Mesendoderm (in vitro differentiated cells): ENCODE results near the gene GABRA6.

ENCODE experiments used
- DNase-seq: peaks from one replicate; pipeline ENCODE4 v3.0.0; 2013
- H2AK5ac ChIP-seq: 2 replicates; pipeline ENCODE4 v1.6.1; 2013; ENCODE audit warnings: low read length, inconsistent platforms
- H2BK120ac ChIP-seq: 2 replicates; pipeline ENCODE4 v1.6.1; 2013; ENCODE audit warnings: low read depth, mild to moderate bottlenecking, low read length, moderate library complexity, mixed read lengths
- H2BK15ac ChIP-seq: replicated peaks from 2 replicates; pipeline ENCODE4 v1.6.1; 2013; ENCODE audit warnings: low read depth, mild to moderate bottlenecking, moderate library complexity
- H2BK5ac ChIP-seq: 2 replicates; pipeline ENCODE4 v1.6.1; 2013; ENCODE audit warnings: low read length, inconsistent platforms
- H3K18ac ChIP-seq: 2 replicates; pipeline ENCODE4 v1.6.1; 2013; ENCODE audit warnings: mild to moderate bottlenecking, low read length, mixed read lengths
- H3K23ac ChIP-seq: one replicate; pipeline ENCODE4 v1.6.1; 2013; ENCODE audit warnings: low read length
- H3K27ac ChIP-seq: 2 replicates; pipeline ENCODE4 v1.5.1; 2013; ENCODE audit warnings: low read depth, mild to moderate bottlenecking, inconsistent platforms, low read length, moderate library complexity
- H3K27me3 ChIP-seq: 2 replicates; pipeline ENCODE4 v1.6.1; 2013; ENCODE audit warnings: low read length, control low read depth, mild to moderate bottlenecking, inconsistent platforms; ENCODE audit not compliant: insufficient read depth, poor library complexity
- H3K36me3 ChIP-seq: 2 replicates; pipeline ENCODE4 v1.6.1; 2013; ENCODE audit warnings: low read length, inconsistent platforms; ENCODE audit not compliant: control insufficient read depth, insufficient read depth
- H3K4ac ChIP-seq: one replicate; pipeline ENCODE4 v1.6.1; 2013; ENCODE audit warnings: low read depth, mild to moderate bottlenecking, low read length, moderate library complexity
- H3K4me1 ChIP-seq: 2 replicates; pipeline ENCODE4 v1.6.1; 2013; ENCODE audit warnings: low read depth, low read length, inconsistent platforms; ENCODE audit not compliant: control insufficient read depth
- H3K4me2 ChIP-seq: 2 replicates; pipeline ENCODE4 v1.6.1; 2013; ENCODE audit warnings: low read length
- H3K4me3 ChIP-seq: 2 replicates; pipeline ENCODE4 v1.5.1; 2013; ENCODE audit warnings: mild to moderate bottlenecking, low read length
- H3K56ac ChIP-seq: one replicate; pipeline ENCODE4 v1.6.1; 2013; ENCODE audit warnings: low read length
- H3K79me1 ChIP-seq: 2 replicates; pipeline ENCODE4 v1.6.1; 2013; ENCODE audit warnings: low read length, inconsistent platforms
- H3K79me2 ChIP-seq: 2 replicates; pipeline ENCODE4 v1.6.1; 2013; ENCODE audit warnings: mild to moderate bottlenecking, low read length; ENCODE audit not compliant: control insufficient read depth, insufficient read depth
- H3K9ac ChIP-seq: 2 replicates; pipeline ENCODE4 v1.6.1; 2013; ENCODE audit warnings: low read length, inconsistent platforms
- H4K5ac ChIP-seq: one replicate; pipeline ENCODE4 v1.6.1; 2013; ENCODE audit warnings: low read length
- H4K8ac ChIP-seq: one replicate; pipeline ENCODE4 v1.6.1; 2013; ENCODE audit warnings: low read depth, mild to moderate bottlenecking, control low read depth, low read length, moderate library complexity
- WGBS: extraction: QIAGEN DNeasy Blood & Tissue Kit; methylation state at CpG from one replicate; pipeline ENCODE4 v1.1.7; 2013; ENCODE audit warnings: low lambda C conversion rate, missing lambda C conversion rate; ENCODE audit not compliant: insufficient coverage; ENCODE audit errors: extremely low coverage; 5-methylcytosine and 5-hydroxymethylcytosine counted together

The GABRA6 gene

DNA sequence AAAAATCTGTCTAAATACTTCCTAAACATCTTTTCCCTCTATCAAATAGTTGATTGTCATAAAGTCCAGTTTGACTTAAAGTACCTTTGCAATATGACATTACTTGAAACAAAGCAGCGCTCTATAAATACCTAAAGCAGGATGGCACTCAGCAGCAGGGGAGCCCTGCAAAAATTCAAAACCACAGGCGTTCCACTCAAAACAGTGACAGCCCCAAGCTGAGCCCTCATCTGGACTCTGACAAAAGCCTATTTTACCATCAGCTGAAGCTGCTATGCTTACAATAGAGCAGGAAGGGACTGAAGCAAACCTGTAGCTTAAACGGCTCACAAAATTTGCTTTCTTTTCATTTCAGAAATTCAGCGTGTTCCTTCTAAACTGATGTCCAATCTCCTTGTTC lies 11.5 kb downstream of the GABRA6 start:
- Histone ChIP-seq H3K36me3 (no peaks in the 10 kb centered on the region), H4K5ac (no peak overlapping the region), H3K56ac (no peak overlapping the region), H4K8ac (peak overlapping the region; percentile 2), H3K27me3 (no peaks in the 10 kb centered on the region), H3K9ac (no peak overlapping the region), H3K4me2 (no peak overlapping the region), H3K4me1 (peaks cover 2% of the 10 kb centered on the region), H2BK5ac (no peak overlapping the region), H2BK15ac (no peak overlapping the region), H3K79me2 (no peaks in the 10 kb centered on the region), H2BK120ac (no peak overlapping the region), H3K27ac (no peak overlapping the region), H3K79me1 (no peaks in the 10 kb centered on the region), H2AK5ac (no peak overlapping the region), H3K4me3 (no peak overlapping the region), H3K4ac (no peak overlapping the region), H3K23ac (no peak overlapping the region), H3K18ac (no peak overlapping the region)
- no CpG with 5 or more reads among the region's 4 CpGs for whole genome bisulfite sequencing
- DNase-seq = no peak

DNA sequence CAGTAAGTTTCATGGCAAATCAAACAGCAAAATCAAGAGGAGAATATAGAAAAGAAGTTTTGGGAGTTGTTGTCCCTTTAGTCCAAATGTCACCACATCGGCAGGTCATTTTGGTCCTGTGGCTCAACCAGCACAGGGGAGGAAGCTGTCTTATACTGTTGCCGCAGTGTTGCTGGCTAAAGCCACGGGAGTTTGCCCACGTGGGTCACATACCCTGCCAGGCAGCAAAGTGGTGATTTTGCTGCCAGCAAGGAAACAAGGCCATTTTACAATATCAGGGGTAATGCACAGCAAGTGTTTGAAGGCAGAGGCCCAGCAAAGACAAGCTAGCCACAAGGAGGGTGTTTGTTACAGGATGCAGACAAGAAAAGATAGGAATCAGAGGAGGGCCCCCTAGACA lies 14.5 kb downstream of the GABRA6 start:
- peaks cover 2% of the 10 kb centered on the region for H3K4me1 ChIP-seq
- H3K18ac ChIP-seq = no peak overlapping the region
- no peak overlapping the region for H4K5ac ChIP-seq
- no peak overlapping the region for H3K9ac ChIP-seq
- no peaks in the 10 kb centered on the region for H3K27me3 ChIP-seq
- H2AK5ac ChIP-seq = no peak overlapping the region
- H3K36me3 ChIP-seq = no peaks in the 10 kb centered on the region
- H3K79me1 ChIP-seq = no peaks in the 10 kb centered on the region
- whole genome bisulfite sequencing = no CpG with 5 or more reads among the region's 4 CpGs
- H3K27ac ChIP-seq = no peak overlapping the region
- no peak overlapping the region for H2BK120ac ChIP-seq
- H3K4ac ChIP-seq = peak overlapping the region; percentile 57
- H2BK5ac ChIP-seq = no peak overlapping the region
- no peak overlapping the region for H3K4me2 ChIP-seq
- H2BK15ac ChIP-seq = no peak overlapping the region
- DNase-seq = peak; percentile 10
- peak overlapping the region; percentile 54 for H3K56ac ChIP-seq
- H3K4me3 ChIP-seq = no peak overlapping the region
- no peak overlapping the region for H4K8ac ChIP-seq
- no peak overlapping the region for H3K23ac ChIP-seq
- H3K79me2 ChIP-seq = no peaks in the 10 kb centered on the region

DNA sequence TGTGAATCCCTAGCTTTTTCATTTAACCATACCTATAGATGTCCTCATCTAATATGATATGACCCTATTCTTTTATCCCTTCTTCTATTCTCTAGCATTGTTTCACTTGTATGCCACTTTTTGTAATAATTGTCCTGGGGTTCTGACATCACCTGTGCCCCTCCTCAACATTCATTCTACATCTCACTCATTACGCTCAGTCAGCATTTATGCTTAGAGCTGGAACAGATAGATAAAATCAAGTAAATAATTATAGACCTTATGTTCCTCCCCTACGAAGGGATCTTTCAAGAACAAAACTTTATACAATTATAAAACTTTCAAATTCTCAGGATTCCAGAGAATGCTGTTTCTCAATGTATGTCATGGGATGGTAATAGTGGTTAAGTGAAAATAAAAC lies 18.0 kb downstream of the GABRA6 start:
- no peaks in the 10 kb centered on the region for H3K27me3 ChIP-seq
- H2BK15ac ChIP-seq = no peak overlapping the region
- no peak overlapping the region for H3K4me2 ChIP-seq
- no peak overlapping the region for H3K9ac ChIP-seq
- no peaks in the 10 kb centered on the region for H3K4me1 ChIP-seq
- no peak overlapping the region for H2BK5ac ChIP-seq
- no peak overlapping the region for H3K27ac ChIP-seq
- H3K36me3 ChIP-seq = no peaks in the 10 kb centered on the region
- H3K18ac ChIP-seq = no peak overlapping the region
- H3K79me2 ChIP-seq = no peaks in the 10 kb centered on the region
- no peaks in the 10 kb centered on the region for H3K79me1 ChIP-seq
- WGBS = no CpG with 5 or more reads among the region's 2 CpGs
- no peak overlapping the region for H4K8ac ChIP-seq
- no peak overlapping the region for H2BK120ac ChIP-seq
- no peak overlapping the region for H3K23ac ChIP-seq
- no peak overlapping the region for H3K56ac ChIP-seq
- H3K4ac ChIP-seq = no peak overlapping the region
- H4K5ac ChIP-seq = no peak overlapping the region
- no peak for DNase-seq
- no peak overlapping the region for H3K4me3 ChIP-seq
- no peak overlapping the region for H2AK5ac ChIP-seq

DNA sequence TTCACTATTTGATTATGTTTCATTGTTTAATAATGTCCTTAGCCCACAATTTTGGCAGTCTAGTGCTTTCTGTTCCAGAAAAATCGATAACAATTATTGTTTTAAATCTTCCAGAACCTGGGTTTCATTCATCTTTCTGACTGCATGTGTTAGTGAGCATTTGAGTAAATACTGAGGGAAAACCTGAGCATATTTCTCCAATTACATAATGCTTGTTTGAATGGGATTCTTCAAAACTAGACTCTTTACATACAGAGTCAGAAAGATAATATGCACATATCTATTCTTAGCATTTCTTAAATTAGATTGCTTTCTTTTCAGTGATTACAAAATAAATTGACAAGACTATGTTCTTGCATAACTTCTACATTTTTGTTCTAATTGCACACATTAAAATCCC lies 21.9 kb downstream of the GABRA6 start:
- H3K36me3 ChIP-seq = no peaks in the 10 kb centered on the region
- no CpG with 5 or more reads among the region's 1 CpG for WGBS
- no peak overlapping the region for H3K27ac ChIP-seq
- no peaks in the 10 kb centered on the region for H3K79me1 ChIP-seq
- H3K79me2 ChIP-seq = no peaks in the 10 kb centered on the region
- no peak overlapping the region for H4K5ac ChIP-seq
- H2BK15ac ChIP-seq = no peak overlapping the region
- no peak overlapping the region for H3K56ac ChIP-seq
- H3K4ac ChIP-seq = no peak overlapping the region
- no peak overlapping the region for H2BK5ac ChIP-seq
- H2AK5ac ChIP-seq = no peak overlapping the region
- H4K8ac ChIP-seq = no peak overlapping the region
- H3K4me2 ChIP-seq = no peak overlapping the region
- no peak overlapping the region for H3K18ac ChIP-seq
- DNase-seq = no peak
- no peaks in the 10 kb centered on the region for H3K4me1 ChIP-seq
- H3K9ac ChIP-seq = no peak overlapping the region
- no peak overlapping the region for H2BK120ac ChIP-seq
- no peaks in the 10 kb centered on the region for H3K27me3 ChIP-seq
- no peak overlapping the region for H3K4me3 ChIP-seq
- H3K23ac ChIP-seq = no peak overlapping the region

DNA sequence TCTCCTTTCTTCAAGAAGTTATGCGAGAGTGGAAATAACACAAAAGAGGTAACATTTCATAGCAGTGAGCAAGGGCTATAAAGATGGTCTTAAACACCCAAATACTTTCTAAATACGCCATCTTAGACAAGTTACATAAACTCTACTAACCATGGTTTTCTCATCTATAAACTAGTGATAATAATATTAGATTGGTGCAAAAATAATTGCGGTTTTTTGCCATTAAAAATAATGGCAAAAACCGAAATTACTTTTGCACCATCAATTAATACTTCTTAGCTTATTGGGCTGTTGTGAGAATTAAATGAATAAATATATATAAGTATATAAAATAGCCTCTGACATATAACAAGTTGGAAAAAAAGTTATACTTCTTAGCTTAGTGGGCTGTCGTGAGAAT lies 23.7 kb downstream of the GABRA6 start:
- Histone ChIP-seq H3K27ac (no peak overlapping the region), H2BK5ac (no peak overlapping the region), H3K79me2 (no peaks in the 10 kb centered on the region), H3K4me2 (no peak overlapping the region), H4K8ac (no peak overlapping the region), H3K4me1 (no peaks in the 10 kb centered on the region), H3K27me3 (no peaks in the 10 kb centered on the region), H3K56ac (no peak overlapping the region), H3K4me3 (no peak overlapping the region), H3K4ac (no peak overlapping the region), H3K23ac (no peak overlapping the region), H2AK5ac (no peak overlapping the region), H2BK120ac (no peak overlapping the region), H3K18ac (no peak overlapping the region), H3K9ac (no peak overlapping the region), H3K79me1 (no peaks in the 10 kb centered on the region), H3K36me3 (no peaks in the 10 kb centered on the region), H4K5ac (no peak overlapping the region), H2BK15ac (no peak overlapping the region)
- no peak for DNase-seq
- no CpG with 5 or more reads among the region's 5 CpGs for WGBS

DNA sequence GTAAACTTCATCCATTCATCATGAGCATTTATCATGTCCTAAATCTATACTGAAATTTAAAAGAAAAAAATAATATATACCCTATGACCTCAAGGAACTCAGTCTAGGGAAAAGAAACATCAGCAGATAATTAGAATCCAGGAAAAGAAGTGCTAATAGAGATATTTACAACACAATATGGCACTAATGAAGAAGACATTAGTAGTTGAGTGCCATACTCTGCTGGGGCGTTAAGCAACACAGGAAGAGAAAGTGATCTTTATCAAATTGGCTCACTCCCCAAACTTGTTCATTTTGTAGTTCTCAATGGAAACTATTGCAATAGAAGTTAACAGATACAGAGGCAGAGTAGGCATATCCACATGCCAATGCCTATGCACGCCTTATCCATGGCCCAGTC lies 27.5 kb downstream of the GABRA6 start:
- H3K23ac ChIP-seq = no peak overlapping the region
- no peak overlapping the region for H3K18ac ChIP-seq
- H3K27ac ChIP-seq = no peak overlapping the region
- H3K4ac ChIP-seq = no peak overlapping the region
- no peak overlapping the region for H2BK5ac ChIP-seq
- no CpG with 5 or more reads among the region's 2 CpGs for WGBS
- no peak overlapping the region for H3K56ac ChIP-seq
- H3K36me3 ChIP-seq = no peaks in the 10 kb centered on the region
- H3K27me3 ChIP-seq = no peaks in the 10 kb centered on the region
- no peak overlapping the region for H3K4me2 ChIP-seq
- no peaks in the 10 kb centered on the region for H3K79me1 ChIP-seq
- DNase-seq = peak; percentile 2
- no peak overlapping the region for H2BK15ac ChIP-seq
- no peak overlapping the region for H2BK120ac ChIP-seq
- H3K4me3 ChIP-seq = no peak overlapping the region
- H4K5ac ChIP-seq = no peak overlapping the region
- no peaks in the 10 kb centered on the region for H3K79me2 ChIP-seq
- H3K9ac ChIP-seq = no peak overlapping the region
- H3K4me1 ChIP-seq = no peaks in the 10 kb centered on the region
- H4K8ac ChIP-seq = no peak overlapping the region
- H2AK5ac ChIP-seq = no peak overlapping the region
